HL-60/S4 treated with phorbol 12-myristate 13-acetate at 8.2 ng/mL for 4 days and 3 days (cell line): ENCODE measurements around the gene SPAG4.

ENCODE experiments used
- in situ Hi-C: fragments of 300-500 bp; cut with MboI; formaldehyde crosslinking; loops from 2 replicates; pipeline ENCODE4 v1.15.0; 2022; ENCODE audit warnings: low sequenced_read_pairs

Gene SPAG4

DNA sequence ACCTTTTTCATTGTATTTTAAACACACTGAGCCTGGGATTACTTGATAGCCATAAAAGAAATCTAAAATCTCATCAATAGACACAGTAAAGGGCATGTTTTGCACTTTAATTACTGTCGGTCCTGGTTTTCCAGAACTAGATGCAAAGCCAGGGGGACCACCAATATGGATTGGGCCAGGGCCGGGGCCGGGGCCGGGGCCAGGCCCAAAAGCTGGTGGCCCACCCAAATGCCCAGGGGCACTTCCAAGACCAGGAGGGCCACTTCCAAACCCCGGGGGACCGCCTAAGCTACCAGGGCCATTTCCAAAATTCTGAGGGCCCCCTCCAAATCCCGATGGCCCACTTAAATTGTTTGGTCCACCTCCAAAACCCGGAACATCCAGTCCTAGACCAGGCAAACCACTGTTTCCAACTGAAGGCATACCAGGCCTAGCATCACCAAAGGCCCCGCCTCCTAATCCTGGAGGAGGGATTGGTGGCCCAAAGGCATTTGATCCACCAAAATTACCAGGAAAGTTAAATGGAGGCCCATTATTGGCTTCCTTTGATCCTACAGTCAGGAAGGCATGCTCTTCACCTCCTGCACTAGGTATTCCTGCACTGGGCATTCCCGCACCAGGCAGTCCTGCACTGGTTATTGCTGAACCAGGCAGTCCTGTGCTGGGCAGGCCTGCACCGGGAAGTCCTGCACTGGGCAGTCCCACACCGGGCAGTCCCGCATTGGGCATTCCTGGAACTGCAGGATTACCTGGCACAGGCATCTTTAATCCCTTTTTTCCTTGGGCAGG lies 37.2 kb downstream of the SPAG4 start:
- in situ Hi-C loops = no loop called here

DNA sequence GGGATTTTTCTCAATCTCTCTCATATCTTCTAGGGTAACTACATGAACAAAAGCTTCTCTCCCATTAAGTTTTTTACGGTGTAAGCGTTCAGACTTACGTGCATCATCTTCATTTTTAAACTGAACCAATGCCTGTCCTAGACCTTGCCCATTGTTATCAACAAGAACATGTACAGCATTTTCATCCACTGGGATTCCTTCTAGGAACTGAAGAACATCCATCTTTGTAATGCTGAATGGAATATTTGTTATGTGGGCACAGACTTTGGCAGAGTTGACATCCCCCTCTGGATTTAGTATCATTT lies 37.8 kb downstream of the SPAG4 start:
- in situ Hi-C loops = no loop called here

- in situ Hi-C loops = no loop called here
Observed at GRCh38 chr20:35653893-35654292, 38.3 kb downstream of the SPAG4 start.

GRCh38 chr20:35654415-35654814 lies 38.8 kb downstream of the SPAG4 start:
- in situ Hi-C loops = no loop called here

DNA sequence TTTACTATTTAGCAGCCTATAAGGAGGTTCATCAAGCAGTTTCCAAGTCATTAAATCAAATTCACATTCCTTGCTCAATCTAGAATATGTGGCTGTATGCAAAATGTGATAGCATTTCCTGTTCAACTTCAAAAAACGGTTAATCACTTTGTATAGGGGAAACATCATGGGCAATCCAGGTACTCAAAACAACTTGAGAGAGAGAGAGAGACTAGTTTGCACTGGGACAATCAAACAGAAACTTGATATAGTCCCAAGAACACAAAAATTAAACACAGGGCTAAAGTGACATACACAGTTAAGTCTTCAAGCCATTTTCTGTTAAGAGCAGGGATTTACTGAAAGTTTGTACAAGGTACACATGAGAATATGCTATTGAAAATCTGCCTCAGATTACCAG lies 41.6 kb downstream of the SPAG4 start:
- in situ Hi-C loops = no loop called here

DNA sequence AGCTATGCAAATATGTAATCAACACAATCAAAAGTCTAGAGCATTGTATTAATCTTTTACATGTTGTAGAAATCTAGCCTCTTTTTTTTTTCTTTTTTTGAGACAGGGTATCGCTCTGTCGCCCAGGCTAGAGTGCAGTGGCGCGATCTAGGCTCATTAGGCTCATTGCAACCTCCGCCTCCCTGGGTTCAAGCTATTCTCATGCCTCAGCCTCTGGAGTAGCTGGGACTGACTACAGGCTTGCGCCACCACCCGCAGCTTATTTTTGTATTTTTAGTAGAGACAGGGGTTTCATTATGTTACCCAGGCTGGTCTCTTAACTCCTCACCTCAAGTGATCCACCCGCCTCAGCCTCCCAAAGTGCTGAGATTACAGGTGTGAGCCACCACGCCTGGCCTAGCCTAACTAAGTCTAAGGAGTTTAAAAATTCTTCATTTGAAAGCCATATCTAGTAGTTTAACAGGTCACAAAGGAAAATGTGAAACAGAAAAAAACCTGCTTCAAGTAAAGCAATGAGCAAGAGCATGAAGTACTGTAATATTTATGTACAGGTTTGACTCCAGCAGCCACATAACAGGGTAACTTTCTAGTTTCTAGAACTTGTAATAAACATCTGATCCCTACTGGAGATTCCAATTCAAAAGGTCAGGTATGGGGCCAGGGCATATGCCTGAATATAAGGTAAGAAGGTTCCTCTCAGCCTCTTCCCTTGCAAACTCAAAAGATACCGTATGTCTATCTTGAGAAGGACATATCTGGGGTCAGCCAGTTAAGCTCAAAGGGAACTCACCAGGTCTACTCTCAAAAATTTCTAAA lies 44.7 kb downstream of the SPAG4 start:
- in situ Hi-C loops = no loop called here

DNA sequence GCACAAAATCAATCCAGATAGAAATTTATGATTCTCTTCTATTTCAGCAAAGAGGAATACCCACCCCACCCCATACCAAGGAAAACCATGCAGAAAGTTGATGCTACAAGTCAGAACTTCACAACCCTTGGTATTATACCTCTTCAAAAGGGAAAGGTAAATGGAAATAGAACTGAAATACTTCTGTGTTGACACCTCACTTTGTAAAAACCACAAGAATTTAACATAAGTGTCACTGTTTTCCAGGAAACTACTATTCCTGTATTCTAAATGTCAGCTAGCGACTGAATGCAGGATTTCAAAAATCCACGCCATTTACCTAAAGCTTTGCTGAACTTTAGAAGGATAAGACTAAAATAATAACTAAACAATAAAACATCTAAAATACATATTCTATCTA lies 45.4 kb downstream of the SPAG4 start:
- in situ Hi-C loops = no loop called here

GRCh38 chr20:35661908-35662307 lies 46.3 kb downstream of the SPAG4 start:
- in situ Hi-C loops = no loop called here

DNA sequence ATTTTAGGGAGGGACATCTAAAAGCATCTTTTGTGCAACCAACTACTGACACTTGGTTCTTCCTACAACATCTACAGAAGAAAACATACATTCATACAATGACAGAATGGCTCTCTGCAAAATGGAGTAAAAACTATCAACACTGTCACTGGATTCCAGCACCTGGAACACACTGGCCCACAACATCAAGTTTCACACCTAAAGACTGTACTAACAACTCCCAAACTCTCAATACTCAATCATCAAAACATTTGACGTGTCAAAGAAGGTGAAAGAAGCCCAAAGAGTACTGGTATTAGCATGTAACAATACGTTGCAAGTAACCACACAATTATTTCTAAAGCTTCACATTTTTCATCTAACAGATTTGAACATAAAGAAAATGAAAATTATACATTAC lies 46.9 kb downstream of the SPAG4 start:
- in situ Hi-C loops = no loop called here

DNA sequence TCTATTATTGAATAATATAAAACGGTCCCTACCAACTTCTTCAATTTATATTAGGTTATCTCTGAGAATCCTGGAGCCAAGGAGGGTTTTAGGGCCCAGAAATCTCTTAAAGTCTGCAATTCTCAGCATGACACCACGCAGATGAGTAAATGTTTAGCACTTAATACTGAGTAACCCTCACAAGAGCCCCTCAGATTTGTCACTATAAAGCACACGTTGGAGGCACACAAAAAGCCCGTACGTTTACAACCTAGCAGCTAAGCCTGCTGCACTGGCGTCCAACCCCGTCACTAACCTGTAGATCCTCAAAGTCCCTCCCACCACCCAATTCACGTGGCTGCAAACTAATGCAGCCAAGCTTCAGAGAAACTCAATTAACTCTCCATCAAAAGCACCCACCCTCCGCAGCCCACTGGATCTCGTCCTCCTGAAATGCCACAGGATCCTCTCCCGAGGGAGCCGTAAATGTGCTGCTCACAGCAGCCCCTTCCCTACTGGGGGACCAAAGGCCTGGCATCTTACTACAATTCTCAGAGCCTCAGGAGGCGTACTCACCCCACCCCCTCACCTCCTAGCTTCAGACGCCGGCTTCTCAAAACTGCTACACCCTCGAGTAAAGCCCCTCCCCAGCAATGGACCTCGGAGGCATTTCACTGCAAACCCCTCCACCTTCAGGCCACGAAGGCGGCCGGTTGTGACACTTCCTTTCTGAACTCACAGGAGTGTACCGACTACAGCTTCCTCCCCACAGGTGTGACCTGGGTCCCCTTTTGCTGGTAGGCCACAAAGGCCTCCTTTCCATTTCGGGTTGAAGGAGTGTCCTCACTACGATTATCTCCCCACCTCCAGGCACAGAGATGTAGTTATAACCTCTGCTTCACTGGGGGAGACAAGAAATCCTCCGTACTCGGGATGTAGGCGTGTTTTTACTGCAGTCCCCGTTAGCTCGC lies 48.2 kb downstream of the SPAG4 start:
- in situ Hi-C loops = no loop called here

- in situ Hi-C loops = no loop called here
Observed at GRCh38 chr20:35664466-35665206, 49.0 kb downstream of the SPAG4 start, which contains the start of the genes CPNE1 and RBM12. Gene CPNE1 (minus strand): TSS chr20:35664900. CDS start chr20:35632923, 31,977 bp downstream. Gene RBM12 (minus strand): TSS chr20:35664900. CDS start chr20:35655322, 9,578 bp downstream.

DNA sequence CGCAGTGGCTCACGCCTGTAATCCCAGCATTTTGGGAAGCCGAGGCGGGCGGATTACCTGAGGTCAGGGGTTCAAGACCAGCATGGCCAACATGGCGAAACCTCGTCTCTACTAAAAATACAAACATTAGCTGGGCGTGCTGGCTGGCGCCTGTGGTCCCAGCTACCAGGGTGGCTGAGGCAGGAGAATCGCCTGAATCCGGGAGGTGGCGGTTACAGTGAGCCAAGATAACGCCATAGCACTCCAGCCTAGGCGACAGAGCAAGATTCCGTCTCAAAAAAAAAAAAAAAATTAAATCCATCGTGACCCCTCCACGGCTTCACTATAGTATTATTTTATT lies 50.3 kb downstream of the SPAG4 start:
- in situ Hi-C loops = no loop called here

DNA sequence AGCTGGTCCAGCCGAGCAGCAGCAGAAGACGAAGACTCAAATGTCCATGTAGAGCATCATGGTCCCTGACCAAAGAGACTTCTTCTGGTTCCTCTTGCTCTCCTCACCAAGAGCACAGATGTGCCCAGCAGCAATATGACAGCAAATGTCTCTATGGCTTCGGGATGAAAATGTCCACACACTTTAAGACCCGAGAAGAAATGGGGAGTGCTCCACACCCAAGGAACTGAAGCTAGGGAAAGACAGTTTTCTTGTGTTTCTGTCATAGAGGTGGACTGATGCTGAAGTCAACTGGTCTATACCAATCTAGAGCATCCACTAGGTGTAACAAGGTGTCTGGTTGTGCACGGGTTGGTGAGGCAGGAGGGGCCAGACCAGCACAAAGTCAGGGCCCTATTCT lies 53.6 kb downstream of the SPAG4 start:
- in situ Hi-C loops = no loop called here

- in situ Hi-C loops = no loop called here
Observed at GRCh38 chr20:35669681-35670080, 54.1 kb downstream of the SPAG4 start.
